HUDEP-2 (cell line): ENCODE data around the gene PCDH15.
"Not testable (repeated sequence)": the region's sequence is repeated elsewhere in the genome, so short reads cannot be mapped to it uniquely, and the experiment has no call there.

Source experiments
- DNase-seq, 76 experiments: peaks; one replicate each; lab custom pipeline; 2025; ENCODE audit not compliant: unreplicated experiment in 76 of 76; lab: John Stamatoyannopoulos, UW

Gene PCDH15

DNA sequence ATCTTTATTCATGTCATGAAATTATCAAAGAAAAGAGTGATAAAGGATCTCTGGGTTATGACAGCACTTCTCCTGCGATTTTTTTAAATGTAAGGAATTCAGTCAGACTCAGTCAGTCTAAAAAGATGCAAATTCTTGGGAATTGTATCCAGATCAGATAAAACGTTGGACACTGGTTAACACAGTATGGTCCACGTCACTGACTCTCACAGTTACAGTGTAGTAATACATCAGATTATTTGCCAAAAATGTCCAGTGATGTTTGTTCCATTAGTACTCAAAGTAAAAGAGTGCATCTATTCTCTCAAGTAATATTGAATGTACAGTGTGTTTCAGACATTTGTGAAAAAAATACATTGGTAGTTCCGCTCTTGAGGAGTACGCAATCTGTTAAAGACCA, 224.5 kb downstream of the PCDH15 start:
- no peak for DNase-seq

DNA sequence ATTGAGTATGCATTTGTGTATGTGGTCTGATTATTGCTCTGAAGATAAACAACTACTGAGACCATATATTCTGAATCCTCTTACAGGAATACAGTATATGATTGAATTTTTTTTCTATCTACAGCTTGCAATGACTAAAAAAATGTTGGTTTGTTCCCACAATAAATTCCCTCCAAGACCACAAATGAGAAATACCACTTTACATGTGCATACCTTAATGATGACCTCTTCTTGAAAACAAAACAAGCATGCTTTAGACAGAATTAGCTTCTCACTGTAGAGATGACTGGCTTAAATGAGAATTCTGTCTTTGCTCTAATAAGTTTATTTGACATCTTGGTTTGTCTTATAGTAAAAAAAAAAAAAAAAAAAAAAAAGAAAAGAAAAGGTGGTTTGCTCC, 241.5 kb downstream of the PCDH15 start:
- DNase-seq, result no peak

DNA sequence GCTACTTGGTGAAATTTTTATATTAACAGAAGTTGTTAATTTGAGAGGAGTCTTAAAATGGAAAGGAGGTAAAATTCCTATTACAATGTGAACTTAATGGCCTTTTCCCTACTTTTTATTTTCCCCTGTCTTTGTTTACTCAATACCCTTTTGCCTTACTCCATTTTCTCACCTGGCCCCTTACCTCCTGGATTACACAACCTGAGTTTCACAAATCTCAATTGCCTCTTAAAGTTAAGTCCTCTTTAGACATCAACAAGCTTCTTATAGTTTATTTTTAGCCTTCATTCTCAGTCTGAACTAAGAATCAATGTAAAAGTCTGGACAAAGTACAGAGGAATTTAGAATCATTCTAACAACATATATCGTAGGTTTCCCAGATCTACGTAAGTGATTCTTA, 247.0 kb downstream of the PCDH15 start:
- DNase-seq, result no peak

DNA sequence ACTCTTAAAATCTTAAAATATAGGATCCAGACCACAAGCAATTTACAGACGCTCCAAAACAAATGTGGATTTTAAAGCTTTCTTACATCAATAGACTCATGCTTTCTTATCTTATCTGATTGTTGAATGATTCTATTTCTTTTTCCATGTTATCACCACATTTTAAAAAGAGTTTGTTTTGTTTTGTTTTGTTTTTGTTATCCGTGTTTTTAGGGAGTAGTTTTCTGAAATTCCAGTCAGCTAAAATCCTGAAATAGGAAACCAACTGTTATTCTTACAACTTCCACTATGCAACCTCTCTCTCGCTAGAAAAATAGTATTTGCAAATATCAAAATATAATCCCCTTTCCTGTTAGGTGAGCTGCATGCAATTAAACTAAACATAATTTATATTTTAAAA, 251.0 kb downstream of the PCDH15 start:
- DNase-seq, result no peak

DNA sequence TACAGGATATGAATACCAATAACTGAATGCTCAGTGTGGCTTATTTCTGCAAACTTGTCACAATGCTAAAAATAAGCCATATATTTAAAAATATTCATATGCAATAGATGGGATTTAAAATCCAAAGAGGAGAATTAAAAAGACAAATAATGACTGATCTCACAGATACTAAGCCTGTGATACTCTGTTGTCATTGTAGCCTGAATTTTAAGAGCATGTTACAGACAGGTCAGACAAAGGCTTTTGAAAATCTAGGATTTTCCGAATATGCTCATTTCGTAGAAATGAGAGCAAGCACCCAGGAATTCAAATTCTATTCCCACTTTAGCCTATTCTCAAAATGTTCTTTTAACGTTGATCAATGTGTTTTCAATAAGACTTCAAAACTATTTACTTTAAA, 269.7 kb downstream of the PCDH15 start:
- no peak for DNase-seq

DNA sequence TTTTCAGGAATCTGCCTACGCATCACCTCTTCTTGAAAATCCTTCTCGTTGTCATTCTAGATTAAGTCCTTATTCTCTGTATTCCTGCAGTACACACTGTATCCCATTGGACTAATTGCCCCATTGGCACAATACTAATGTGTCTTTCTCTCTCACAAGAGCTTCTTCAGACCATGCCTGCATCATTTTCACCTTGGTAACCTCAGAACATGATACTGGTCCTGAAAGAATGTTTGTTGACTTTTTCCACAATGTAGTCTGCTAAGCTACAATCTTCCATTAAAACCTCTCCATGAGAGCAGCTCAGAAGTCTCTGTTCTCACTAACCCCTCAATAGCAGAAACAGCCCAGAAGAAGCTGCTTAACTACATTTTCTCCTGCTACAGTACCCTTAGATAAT, 270.7 kb downstream of the PCDH15 start:
- no peak for DNase-seq

DNA sequence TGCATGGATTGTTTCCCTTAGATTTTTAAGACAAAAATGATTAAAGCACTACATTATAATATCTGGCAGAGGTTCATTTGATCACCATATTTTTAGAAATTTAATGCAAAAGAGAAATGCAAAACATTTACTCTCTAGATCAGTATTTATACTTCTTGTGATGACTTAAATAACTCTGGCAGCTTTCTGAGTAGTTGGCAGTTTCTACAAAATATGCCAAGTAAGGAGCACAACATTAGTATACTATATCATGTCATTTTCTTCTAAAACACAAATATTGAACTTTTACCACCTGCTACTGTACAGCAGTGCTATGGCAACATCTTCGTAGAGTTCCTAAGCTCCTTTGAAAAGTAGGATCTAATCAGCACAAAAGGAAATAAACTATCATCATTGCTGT, 275.2 kb downstream of the PCDH15 start:
- no peak for DNase-seq

DNA sequence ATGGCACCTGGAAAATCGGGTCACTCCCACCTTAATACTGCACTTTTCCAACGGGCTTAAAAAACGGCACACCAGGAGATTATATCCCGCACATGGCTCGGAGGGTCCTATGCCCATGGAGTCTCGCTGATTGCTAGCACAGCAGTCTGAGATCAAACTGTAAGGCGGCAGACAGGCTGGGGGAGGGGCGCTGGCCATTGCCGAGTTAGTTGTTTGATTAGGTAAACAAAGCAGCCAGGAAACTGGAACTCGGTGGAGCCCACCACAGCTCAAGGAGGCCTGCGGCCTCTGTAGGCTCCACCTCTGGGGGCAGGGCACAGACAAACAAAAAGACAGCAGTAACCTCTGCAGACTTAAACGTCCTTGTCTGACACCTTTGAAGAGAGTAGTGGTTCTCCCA, 285.8 kb downstream of the PCDH15 start:
- not testable (repeated sequence) for DNase-seq

DNA sequence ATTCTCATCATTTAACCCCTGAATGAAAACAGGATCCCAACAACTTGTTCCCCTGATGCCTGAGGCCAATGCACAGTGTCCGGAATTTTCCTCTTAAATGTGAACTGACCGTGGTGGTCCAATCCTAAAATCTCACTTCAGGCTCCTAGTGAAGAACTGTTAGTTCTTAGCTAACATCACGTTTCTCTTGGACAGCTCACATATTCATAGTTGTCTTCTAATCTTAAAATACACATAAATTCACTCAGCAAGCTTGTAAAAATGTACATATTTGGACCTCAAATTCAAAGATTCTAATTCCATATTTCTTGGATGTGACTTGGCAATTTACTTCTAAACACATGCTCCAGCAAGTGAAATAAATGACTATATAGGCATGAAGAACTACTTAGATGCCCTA, 297.2 kb downstream of the PCDH15 start:
- no peak for DNase-seq

DNA sequence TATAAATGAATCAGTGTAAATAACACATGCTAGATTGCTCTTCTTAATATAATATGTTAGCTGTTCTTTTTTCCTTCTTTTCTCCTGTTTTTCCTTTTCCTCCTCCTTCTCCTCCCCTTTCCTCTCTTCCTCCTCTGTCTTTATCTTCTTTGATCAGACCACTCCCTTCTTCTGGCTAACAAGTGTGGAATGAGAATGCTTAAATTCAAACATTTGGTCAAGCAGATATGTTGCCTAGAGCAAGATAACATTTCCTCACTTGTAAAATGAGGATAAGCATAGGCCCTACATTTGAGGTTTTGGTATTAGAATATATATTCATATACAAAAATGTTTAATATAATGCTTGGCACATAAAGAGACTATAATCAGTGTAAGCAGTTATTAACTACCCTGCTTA, 299.1 kb downstream of the PCDH15 start:
- no peak for DNase-seq

DNA sequence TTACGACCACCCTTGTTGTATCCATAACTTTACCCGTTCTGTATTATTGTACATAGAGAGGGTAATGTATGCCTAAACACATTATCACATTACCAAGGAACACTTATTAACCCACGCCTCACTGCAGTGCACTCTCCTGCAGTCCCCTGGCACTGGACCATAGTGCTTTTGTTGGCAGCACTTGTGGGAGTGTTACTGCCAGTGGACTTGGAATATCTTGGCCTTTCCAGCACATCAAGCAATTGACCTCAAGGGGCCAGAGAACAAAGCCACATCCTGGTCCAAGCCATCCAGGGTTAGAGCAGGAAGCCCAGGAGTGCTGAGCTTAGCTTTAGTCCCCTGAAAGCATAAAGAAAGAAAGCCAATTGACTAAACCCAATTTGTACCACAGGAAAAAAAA, 304.2 kb downstream of the PCDH15 start:
- DNase-seq, result no peak

DNA sequence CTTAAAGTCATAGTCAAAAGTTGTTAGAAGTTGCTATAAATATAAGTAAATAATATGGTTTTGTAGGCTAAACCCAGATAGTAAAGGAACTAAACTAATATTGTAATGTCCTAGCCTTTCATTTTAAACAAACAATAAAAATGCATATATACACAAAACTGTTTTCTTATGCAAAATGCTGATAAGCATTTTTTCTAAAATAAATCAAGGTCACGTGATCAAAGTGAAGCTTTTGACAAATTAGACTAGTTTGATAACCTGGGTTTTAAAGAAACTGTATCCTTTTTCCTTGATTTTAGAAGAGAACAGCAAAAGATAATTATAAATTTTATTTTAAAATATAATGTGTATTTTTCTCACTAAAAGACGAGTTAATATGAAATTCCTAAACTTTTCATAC, 313.3 kb downstream of the PCDH15 start:
- DNase-seq, result no peak

DNA sequence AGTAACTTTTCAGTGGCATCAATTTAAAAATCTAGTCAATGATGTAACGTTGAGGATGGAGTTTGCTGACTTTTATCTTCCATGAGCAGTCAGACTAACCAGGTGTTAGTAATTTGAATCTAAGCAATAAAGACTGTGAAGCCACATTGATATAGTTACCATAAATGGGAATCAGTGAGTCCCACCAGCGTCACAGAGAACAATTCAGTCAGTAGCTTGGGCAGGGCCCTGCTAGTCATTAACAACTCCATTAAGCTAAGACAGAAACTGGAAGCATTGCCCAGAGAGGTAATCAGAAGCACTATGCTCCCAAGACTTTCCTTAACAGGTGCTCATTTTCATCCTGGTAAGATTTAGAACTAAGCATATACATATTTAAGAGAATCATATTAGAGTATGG, 315.1 kb downstream of the PCDH15 start:
- DNase-seq, result no peak

DNA sequence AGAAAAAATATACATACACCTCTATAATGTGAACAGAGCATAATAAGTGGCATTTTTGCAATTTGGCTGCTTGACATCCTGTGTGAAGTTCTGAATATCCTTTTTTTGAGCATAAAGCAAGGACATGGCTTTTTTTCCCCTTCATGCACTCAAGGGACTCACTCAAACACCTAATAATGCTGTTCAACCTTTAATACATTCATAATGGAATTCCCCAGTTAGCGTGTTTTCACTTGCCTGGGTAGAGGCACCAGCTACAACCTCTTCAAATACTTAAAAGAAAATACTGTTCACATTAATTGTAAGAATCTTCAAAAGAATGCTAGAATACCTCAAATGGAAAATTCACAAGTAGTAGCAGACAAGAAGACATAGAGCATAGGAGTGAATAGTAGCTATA, 316.8 kb downstream of the PCDH15 start:
- DNase-seq, result no peak

DNA sequence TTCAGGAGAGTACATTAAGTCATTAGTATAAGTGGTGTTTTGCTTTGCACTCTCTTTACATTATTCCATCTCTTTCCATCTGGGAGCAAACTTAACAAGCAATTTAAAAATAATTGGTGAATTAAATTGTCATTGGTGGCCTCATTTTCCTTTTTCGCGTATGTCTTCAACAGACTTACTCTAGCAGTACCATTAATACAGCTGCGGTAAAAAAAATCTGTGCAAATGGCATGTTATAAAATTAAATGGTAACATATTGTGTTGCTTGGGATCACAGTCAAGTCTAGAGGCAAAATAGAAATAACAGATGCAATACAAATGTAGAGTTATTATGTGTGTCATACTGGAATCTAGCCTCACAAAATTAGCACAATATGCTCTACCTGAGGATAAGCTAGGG, 322.4 kb downstream of the PCDH15 start:
- no peak for DNase-seq

DNA sequence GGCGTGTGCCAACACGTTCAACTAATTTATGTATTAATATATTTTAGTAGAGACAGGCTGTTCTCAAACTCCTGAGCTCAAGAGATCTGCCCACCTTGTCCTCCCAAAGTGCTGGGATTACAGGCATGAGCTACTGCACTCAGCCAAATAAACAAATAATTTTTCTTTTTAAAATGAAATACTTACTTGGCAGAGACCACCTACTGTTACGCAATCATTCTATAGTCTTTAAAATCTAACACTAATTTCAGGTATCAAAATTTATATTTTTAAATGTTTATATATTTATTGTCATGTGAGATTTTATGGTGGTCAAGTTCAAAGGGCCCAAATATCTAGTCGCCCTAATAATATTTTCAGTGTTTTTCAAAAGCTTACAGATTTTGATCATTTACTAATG, 323.3 kb downstream of the PCDH15 start:
- DNase-seq, result no peak

DNA sequence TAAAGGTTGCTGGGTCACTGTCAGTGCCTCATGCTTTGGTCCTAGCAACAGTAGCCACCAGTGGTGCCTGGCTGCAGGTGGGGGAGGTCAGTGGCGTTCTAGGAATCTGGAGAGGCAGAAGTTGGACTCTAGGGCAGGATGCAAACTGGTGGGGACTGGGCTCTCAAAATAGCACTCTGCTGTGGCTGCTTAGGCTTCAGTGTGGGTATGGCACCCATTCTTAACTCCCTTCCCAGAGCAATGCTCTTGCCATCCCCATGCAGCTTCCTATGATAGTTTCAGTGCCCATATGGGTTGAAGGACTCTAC, 330.8 kb downstream of the PCDH15 start:
- DNase-seq, result no peak

DNA sequence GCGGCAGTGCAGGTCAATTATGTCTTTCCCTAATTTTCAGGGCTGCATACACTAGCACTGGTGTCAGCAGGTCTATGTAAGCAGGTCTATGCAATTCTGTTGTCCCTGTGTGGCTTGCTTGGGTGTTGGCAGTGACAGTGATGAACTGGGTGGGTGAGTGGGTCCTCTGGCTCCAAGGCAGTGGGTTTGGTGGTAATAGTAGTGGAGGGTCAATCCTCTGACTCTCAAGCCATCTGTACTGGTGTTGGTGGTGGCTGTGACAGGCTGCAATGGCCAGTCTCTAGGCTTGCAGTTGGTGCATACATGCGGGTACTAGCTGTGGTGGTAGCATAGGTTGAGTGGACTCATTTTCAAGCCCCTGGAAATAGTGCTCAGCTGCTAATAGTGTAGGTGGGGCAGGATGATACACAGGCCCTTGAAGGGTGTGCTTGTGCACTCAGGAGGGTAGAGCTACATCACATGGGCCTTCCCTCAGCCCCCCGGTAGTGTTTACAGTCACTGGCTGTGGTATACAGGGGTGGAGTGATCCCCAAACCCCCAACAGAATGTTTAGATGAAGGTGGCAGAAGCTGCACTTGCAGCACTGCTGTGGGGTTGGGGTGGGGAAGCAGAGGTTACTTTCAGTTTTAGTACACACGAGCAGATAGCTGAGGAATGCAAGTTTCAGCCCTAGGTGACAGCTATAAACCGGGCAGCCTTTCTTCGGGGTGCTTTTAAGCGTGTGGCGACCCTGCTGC, 331.3 kb downstream of the PCDH15 start:
- no peak for DNase-seq

DNA sequence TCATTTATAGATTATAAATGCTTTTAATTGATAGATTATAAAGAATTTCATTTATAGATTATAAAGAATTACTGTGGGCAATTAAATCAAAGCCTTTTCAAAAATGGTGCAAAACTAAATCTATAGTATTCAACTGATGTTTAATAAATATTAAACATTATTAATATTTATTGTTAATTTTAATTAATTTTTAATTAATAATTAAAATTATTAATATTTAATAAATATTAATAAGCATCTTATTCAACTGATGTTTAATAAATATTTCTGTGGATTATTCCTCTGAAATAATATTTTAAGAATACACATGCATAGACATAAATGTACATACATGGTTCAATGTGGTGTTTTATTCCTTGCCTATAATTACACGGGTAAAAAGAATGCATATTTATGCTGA, 346.8 kb downstream of the PCDH15 start:
- no peak for DNase-seq

DNA sequence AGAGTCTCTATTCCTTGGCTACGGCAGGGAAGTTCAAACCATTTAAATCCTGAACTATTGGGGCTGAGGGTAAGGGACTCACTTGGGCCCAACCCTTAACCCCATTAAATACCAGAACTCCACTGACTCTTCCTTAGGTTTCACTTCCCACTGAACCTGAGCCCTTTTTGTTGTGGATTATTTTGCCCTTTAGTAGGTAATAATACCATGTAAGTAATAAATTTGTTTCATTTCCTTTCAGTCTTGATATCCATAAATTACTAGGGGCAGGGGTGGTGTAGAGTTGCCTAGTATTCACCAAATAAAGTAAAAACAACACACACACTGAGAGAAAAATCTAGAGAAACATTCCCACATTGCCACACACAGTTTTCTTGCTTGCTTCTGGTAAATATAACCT, 352.0 kb downstream of the PCDH15 start:
- DNase-seq, result no peak

DNA sequence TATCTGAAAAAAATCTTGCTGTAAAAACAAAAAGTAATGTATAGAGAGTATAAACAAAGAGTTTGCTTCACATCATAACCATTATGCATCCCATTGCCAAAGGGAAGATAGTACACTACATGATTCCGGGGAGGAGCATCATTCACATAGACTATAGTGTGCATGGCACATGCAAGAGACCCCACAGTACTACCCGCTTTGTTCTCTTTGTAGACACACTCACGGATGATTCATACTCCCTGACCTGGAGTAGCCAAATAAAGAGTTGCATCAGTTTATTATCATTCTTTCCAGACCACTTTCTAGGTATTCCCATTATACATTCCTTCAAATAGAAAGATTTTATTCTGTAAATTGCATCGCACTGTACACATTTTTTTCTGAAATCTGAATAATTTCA, 356.9 kb downstream of the PCDH15 start:
- no peak for DNase-seq

DNA sequence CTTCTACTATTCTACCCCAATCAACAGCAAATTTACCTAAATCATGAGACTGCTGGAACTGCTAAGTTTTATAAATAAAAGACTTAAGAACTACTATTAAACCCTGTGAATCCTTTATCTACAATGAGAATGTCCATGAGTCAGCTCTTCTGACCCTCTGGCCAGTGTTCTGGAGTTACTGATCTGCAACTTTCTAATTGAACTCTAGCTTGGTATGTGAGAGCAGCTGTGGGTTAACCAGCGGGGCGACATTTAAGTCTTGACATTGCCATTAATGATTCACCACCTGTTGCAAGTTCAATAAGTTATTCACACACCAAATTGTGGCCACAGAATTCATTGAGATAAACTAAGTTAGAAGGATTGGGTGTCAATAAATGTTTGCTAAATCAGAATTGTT, 359.8 kb downstream of the PCDH15 start:
- no peak for DNase-seq

DNA sequence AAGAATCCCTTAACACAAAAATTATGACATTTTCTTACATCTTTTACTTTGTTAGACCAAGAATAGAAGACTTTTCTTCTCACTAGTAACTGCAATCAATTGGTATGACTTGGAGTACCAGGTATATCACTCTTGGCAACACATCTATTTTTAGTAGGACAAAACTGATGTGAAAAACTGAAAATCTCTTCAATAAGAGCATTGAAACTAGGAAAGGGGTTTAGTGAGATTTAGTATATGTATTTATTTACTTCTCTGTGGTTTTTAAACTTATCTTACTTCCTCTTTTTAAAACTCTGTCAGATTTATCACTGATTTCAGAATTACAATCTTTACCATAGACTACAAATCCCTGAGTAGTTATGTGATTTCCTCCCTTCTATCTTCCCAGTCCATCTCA, 366.2 kb downstream of the PCDH15 start:
- DNase-seq, result no peak
